Transverse colon (tissue), 4 donors: ENCODE data around the gene PCSK9.

Source experiments
- CTCF ChIP-seq, 5 experiments: fragments of 200-600 bp in 3 of 5; fragments of 450-650 bp in 2 of 5; sonication (generic) in 3 of 5; IDR thresholded peaks; 1 replicate in 2 of 5; 2 replicates in 3 of 5; pipeline ENCODE4 v1.5.1; 2016 to 2017; ENCODE audit warnings: antibody characterized with exemption in 5 of 5, inconsistent platforms in 3 of 5, mild to moderate bottlenecking in 2 of 5, moderate library complexity in 1 of 5
- EP300 ChIP-seq: sonication (generic); formaldehyde crosslinking; IDR thresholded peaks from one replicate; pipeline ENCODE4 v1.6.1; 2017; ENCODE audit warnings: antibody characterized with exemption, low read depth
- POLR2A ChIP-seq: fragments of 450-650 bp; IDR thresholded peaks from one replicate; pipeline ENCODE4 v1.6.1; 2016; ENCODE audit warnings: antibody characterized with exemption, mild to moderate bottlenecking, moderate library complexity
- POLR2AphosphoS5 ChIP-seq, 3 donors: sonication (generic); formaldehyde crosslinking; IDR thresholded peaks; one replicate each; pipeline ENCODE4 v1.6.1; 2016; ENCODE audit warnings: antibody characterized with exemption in 3 of 3

- TF ChIP-seq POLR2A: no peak
- TF ChIP-seq CTCF (IDR thresholded peaks at IDR 0.05): no peak
- TF ChIP-seq POLR2AphosphoS5 (IDR thresholded peaks at IDR 0.05): no peak
- TF ChIP-seq EP300: no peak
Observed at GRCh38 chr1:55107101-55107500, 67.8 kb downstream of the PCSK9 start.
